GM21526 (cell line): Measurements from ENCODE around the gene DGKB.

Experiments used
- ATAC-seq: cut with Tn5 transposase; IDR thresholded peaks from one replicate; pipeline ENCODE4 v1.9.1; 2021; ENCODE audit warnings: moderate library complexity; ENCODE audit not compliant: unreplicated experiment, low FRiP score

DGKB gene

GRCh38 chr7:14191686-14192098 lies 710.9 kb downstream of the DGKB start:
- no peak for ATAC-seq

- ATAC-seq = no peak
Observed at GRCh38 chr7:14184292-14184864, 718.2 kb downstream of the DGKB start.

DNA sequence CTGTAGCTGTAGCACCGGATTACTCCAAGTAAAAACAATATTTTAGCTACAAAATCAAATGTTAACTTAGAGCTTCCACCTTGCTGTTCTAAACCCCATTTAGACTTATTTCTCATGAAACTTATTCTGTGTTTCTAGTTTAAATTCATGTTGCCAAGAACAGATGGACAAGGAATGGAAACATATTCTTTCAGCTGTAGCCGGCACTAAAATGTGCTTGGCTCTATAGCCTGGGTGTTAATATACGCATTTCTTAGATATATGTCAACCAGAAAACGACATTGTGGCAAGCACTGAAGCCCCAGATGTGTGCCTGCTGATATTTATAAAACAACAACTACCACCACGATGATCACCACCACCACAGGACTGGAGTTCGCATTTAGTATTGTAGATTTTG lies 722.8 kb downstream of the DGKB start:
- no peak for ATAC-seq

DNA sequence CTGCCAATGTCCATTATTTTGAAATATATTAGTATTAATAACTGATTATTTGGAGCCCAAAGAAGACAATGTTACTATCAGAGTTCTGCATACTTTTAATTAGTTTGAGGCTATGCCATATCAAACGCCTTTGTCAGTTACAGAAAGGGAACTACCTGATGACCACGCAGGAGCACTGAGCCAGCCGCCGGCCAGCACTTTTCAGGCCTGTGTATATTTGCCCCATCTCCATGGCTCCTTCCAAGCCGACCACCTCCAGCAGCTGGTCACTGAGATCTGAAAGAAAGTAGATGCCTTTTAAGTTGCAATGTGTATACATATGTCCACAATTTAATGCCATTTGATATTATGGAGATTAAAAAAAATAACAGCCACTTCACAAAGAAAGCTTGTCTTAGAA lies 724.7 kb downstream of the DGKB start:
- ATAC-seq = no peak

DNA sequence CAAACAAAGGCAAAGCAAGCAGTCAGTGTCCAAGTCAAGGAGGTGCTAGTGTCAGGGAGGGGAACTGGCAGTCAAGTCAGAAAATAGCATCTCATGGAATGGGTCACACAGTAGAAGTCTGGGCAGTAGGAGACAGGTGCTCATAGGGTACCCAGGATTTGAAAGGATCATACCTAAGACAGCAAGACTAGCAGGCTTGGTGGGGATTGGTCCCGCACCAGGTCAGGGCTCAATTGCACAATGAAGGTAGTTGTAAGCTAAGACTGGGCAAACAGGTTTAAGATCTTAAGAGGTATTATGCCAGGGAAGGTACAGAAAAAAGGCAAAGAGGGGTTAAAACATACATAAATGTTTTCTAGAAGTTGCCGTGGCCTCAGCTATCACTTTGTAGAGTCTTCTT lies 731.7 kb downstream of the DGKB start:
- ATAC-seq = no peak

DNA sequence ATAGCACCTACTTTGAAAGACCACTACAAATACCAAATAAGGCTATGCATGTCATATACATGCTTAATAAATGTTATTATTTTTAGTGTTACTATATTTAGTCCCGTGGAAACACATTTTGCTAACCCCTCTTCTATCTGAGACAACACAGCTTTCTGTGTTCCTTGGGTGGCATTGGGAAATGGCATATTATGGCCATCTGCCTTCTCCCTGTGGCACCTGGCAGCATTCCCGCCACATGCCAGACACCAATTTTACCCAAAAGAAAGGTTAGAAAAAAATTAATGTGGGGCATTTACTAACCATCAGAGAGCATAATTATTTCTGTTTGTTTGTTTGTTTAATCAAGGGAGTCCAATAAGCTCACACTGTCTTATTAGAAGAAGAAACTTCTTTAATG lies 744.4 kb downstream of the DGKB start:
- ATAC-seq = no peak

DNA sequence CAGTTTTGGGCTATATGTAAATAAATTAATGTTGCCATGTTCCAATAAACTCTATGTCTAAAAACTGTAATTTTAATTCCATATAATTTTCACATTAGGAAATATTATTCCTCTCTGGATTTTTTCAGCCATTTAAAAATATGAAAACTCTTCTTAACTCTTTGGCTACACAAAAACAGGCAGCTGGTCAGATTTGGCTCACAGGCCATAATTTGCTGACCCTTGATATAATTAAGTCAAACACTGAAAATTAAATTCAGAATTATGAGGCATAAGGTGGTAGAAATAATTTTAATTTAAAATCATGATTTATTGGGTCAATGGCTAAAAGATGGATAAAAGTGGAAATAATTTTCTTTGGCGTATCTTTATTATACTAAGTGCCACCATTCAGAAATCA lies 746.1 kb downstream of the DGKB start:
- no peak for ATAC-seq

DNA sequence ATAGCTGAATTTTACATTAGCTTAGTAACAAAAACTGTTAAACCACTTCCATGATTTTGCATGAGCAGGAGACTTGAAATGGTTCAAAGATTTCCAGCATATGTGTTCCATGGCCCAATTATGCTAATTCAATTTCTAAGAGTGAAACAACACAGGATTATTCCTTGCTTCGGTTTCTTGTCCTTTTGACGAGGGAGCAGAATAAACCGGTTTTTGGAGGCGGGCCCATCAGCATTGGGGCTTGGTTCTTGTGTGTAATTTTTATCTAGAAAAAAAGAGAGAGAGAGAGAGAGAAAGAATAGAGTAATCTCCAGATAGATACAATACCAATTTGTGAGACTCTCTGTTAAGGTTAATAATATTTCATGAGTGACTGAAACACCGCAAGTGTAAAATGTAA lies 753.6 kb downstream of the DGKB start:
- no peak for ATAC-seq

DNA sequence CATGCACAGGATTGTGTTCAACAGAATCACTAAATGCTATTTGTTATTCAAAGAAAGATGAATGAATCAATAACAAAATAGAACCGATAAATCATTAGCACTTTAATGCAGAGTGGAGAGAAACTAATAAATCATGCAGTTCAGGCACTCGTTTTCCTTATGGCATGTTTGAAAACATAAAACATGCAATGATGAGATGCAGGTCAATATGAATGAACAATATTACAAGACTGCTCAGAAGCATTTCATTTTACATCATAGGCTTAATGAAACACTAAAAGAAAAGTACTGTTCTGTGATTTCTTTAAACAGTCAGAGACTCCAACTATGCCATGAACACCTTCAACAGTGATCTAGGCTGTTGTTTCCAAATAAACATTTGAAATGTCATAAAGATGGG lies 755.0 kb downstream of the DGKB start:
- ATAC-seq = no peak

- ATAC-seq = no peak
Observed at GRCh38 chr7:14144538-14144937, 758.0 kb downstream of the DGKB start.

- ATAC-seq = no peak
Observed at GRCh38 chr7:14144109-14144508, 758.4 kb downstream of the DGKB start.

- ATAC-seq = no peak
Observed at GRCh38 chr7:14137676-14138075, 764.9 kb downstream of the DGKB start.

DNA sequence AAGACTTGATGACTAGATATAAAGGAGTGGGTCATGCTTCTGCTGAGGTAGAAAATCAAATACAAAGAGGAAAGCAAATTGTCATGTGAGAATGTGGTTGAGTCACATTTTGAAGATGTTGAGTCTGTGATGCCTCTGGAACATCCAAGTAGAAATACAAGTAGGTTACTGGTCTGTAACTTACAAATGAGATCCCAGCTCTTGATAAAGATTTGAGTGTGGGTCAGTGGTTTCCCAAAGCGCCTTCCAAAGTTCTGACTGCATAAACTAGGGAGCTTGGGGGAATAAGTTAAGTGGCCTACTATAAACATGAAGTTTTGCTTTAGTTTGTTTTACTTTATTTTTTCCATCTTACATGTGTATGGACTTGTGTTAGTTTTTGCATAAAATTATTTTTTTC lies 768.8 kb downstream of the DGKB start:
- ATAC-seq = no peak

GRCh38 chr7:14125998-14126397 lies 776.6 kb downstream of the DGKB start:
- ATAC-seq = no peak

- ATAC-seq = no peak
Observed at GRCh38 chr7:14124716-14125115, 777.8 kb downstream of the DGKB start.

DNA sequence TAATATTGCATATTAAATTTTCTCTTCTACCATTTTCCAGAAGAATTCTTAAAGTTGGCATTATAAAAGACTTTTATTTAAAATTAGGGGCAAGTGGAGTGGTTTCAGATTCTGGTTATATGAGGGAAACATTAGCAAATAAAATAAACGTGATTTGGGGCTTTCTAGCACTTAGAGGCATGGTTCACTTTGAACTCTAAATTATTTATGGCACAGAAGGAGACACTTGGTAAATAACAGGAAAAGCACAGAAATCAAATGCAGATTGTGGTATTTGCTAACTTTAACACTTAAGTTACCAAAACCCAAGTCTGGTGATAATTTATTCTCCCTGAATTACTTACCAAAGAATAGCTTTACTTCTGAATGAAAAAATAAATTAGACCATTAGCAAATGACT lies 778.6 kb downstream of the DGKB start:
- ATAC-seq = no peak

GRCh38 chr7:14115701-14116100 lies 786.9 kb downstream of the DGKB start:
- ATAC-seq = no peak

DNA sequence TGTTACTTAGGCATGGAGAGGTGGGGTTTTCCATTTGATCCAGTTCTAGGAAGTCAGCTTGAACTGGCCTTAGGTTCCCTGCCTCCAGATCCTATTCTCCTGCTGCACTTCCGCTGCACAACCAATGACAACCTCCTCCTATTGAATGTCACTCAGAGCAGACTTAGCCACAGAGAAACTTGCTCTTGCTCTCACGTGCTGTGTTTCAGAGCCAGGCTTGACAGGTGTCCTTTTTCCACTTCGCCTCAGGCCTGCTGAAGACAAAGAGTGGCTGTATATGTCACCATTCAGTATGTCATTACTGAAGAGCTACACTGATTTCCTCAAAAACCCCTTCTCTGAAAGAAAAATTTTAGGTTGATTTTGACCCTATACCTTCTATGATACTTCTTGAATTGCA lies 797.7 kb downstream of the DGKB start:
- no peak for ATAC-seq

GRCh38 chr7:14096159-14096558 lies 806.4 kb downstream of the DGKB start:
- ATAC-seq = no peak

- no peak for ATAC-seq
Observed at GRCh38 chr7:14095233-14095950, 807.2 kb downstream of the DGKB start.
